HUES64 (cell line): Measurements from ENCODE around the gene PTPRB.

Experiments
- H3K27ac ChIP-seq: 2 replicates; pipeline ENCODE4 v1.7.0; 2013; ENCODE audit warnings: low read depth, low read length, inconsistent platforms
- H3K27me3 ChIP-seq: 2 replicates; pipeline ENCODE4 v1.6.1; 2013; ENCODE audit warnings: mild to moderate bottlenecking, low read length; ENCODE audit not compliant: insufficient read depth
- H3K36me3 ChIP-seq: 2 replicates; pipeline ENCODE4 v1.6.1; 2013; ENCODE audit warnings: mild to moderate bottlenecking, low read length; ENCODE audit not compliant: insufficient read depth
- H3K4me1 ChIP-seq: 2 replicates; pipeline ENCODE4 v1.6.1; 2013; ENCODE audit warnings: mild to moderate bottlenecking, low read length, moderate library complexity; ENCODE audit not compliant: insufficient read depth
- H3K4me3 ChIP-seq: 2 replicates; pipeline ENCODE4 v1.5.1; 2013; ENCODE audit warnings: mild to moderate bottlenecking, low read length, moderate library complexity
- H3K9ac ChIP-seq: 2 replicates; pipeline ENCODE4 v1.6.1; 2013; ENCODE audit warnings: mild to moderate bottlenecking, low read depth, low read length
- H3K9me3 ChIP-seq: 2 replicates; pipeline ENCODE4 v1.6.1; 2013; ENCODE audit warnings: low read depth, low read length; ENCODE audit not compliant: insufficient read depth
- WGBS: fragments of 150-250, 120-280 bp; methylation state at CpG from one replicate; pipeline ENCODE4 v1.1.7; 2013; ENCODE audit warnings: missing lambda C conversion rate; 5-methylcytosine and 5-hydroxymethylcytosine counted together

PTPRB gene

DNA sequence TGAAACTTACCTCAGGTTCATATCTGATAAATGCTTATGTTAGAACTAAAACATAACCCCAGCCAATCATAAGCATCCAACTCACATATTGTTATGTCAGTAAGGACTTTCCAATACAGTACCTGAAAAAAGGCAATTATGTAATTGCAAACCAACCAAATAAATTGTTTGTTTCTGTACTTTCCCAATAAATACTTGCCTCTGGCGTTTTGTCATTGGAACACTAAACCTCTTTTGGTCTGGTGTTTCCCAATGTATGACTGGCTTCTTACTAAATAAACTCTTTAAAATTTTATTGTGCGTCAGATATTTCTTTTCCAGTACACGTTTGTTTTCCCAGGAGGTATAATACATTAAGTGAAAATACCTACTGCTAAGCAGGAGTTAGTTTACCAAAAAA is 6.7 kb upstream of the PTPRB start:
- H3K27me3 ChIP-seq, result no peaks in the 10 kb centered on the region
- H3K27ac ChIP-seq, result no peak overlapping the region
- no peak overlapping the region for H3K9ac ChIP-seq
- no peak overlapping the region for H3K4me3 ChIP-seq
- H3K4me1 ChIP-seq, result peaks cover 26% of the 10 kb centered on the region
- H3K36me3 ChIP-seq, result no peaks in the 10 kb centered on the region
- 86% methylated on average over 1 of the region's 3 CpGs for WGBS
- no peaks in the 10 kb centered on the region for H3K9me3 ChIP-seq

DNA sequence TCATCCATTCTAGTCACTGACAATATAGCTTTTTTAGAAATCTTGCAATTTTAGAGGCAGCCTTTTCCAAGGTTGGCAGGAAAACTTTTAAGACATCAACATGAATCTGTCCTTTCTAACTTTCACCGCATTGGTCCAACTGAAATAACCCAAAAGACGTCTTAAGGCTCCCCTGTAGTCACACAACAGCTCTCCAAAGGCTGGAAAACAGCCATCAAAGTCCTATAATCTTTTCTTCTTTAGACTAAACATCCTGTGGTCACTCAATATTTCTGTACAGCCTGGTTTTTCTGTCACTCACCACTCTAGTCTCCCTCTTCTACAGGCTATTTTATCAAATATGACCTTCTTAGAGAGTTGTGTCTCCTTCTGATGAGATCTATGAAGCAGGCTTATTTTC is 4.5 kb upstream of the PTPRB start:
- Histone ChIP-seq H3K9me3 (no peaks in the 10 kb centered on the region), H3K36me3 (no peaks in the 10 kb centered on the region), H3K27me3 (no peaks in the 10 kb centered on the region), H3K4me3 (no peak overlapping the region), H3K27ac (no peak overlapping the region), H3K9ac (no peak overlapping the region), H3K4me1 (peaks cover 21% of the 10 kb centered on the region)
- WGBS, result 91% methylated on average over 2 of the region's 2 CpGs

DNA sequence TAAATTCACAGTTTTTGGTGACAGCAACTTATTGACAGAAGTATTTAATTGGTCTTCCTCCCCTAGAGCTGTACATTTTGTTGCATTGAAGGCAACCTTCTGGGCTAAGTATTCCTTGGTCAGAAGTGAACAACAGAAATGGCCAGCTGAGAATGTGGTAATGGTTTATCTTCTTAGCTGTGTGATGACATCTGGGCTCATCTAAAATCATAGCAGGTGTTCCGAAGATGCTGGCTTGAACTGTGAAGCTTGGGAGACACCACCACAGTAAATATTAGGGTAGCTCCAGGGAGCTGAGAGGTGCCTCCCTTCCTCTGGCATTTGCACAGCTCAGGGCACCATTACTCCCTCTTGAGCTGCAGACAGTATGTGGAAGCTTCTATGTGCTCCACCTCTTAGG is 3.7 kb upstream of the PTPRB start:
- no peaks in the 10 kb centered on the region for H3K9me3 ChIP-seq
- no peaks in the 10 kb centered on the region for H3K36me3 ChIP-seq
- H3K9ac ChIP-seq, result no peak overlapping the region
- WGBS, result 89% methylated on average over 1 of the region's 1 CpG
- H3K4me3 ChIP-seq, result no peak overlapping the region
- H3K27me3 ChIP-seq, result no peaks in the 10 kb centered on the region
- H3K27ac ChIP-seq, result no peak overlapping the region
- H3K4me1 ChIP-seq, result peaks cover 14% of the 10 kb centered on the region

DNA sequence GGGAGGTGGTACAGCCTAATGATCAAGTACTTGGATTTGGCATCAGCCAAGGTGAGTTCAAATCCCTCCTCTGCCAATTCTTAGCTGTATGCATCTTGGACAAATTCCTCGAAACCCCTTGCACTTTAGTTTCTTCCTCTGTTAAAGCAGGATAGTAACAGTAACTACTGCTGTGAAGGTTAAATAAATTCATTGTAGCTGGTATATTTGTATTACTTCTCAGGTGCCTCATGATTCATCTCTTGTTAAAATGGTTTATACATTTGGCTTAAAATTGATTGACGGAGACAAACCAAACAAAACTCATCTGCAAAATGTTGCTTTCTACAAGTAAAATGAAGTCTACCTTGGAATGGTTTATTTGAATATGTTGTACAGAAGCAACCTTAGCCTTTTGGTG is 2.3 kb upstream of the PTPRB start:
- Histone ChIP-seq H3K9ac (no peak overlapping the region), H3K36me3 (no peaks in the 10 kb centered on the region), H3K4me3 (no peak overlapping the region), H3K9me3 (no peaks in the 10 kb centered on the region), H3K27ac (no peak overlapping the region), H3K27me3 (no peaks in the 10 kb centered on the region), H3K4me1 (0 out of 2 replicates have a peak, but pooled peaks cover under 1% of the 10 kb centered on the region)
- WGBS, result 94% methylated on average over 2 of the region's 2 CpGs

DNA sequence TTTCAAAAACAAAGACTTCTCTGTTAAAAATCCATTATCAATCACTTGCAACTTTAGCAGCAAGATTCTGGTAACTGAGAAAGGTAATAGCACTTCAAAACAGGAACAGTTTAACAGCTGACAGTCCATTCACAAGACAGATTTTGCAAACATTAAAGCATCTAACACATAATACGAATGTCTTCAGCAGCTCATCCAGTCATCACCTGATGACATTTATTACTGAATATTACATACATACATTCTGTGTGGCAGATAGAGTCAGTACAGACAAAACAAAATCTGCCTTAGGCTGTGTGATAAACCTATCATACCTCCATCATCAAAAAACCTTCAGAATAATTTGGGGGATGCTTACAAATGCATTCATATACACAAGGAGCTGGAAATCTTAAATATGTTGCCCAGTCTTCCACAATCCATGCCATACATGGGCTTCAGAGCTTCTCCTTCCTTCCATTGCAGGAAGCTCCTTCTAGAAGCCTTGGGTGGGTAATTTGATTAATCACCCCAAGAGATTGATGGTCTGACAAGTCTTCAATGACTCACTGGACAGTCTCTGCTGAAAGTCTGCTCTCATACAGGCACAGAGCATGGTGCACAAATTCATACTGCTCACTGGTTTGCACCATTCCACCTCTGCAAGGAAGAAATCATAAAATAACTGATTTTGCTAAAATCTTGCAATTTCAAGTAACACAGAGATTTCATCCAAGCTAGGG is 1.6 kb upstream of the PTPRB start:
- 100% methylated on average over 1 of the region's 1 CpG for WGBS
- Histone ChIP-seq H3K27me3 (no peaks in the 10 kb centered on the region), H3K27ac (no peak overlapping the region), H3K36me3 (no peaks in the 10 kb centered on the region), H3K4me3 (no peak overlapping the region), H3K9me3 (no peaks in the 10 kb centered on the region), H3K4me1 (no peaks in the 10 kb centered on the region), H3K9ac (no peak overlapping the region)

DNA sequence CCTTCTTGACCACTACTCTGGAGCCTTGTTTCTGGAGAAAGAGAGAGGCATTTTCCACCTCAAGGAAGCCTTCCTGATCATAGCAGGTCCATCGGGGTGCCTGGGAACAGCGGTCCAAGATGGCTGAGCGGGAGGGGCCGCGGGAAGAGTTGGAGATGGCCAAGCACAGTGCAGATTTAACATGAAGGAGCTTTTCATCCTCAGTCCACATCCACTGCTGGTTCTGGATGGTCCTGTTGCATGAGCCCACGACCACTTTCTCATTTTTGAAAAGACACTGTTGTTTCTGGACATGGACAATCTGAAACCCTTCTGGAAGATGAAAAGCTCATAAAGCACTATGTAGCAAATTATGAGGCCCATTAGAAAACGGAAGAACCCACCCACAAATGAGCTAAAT is 1.5 kb downstream of the PTPRB start:
- 95% methylated on average over 6 of the region's 7 CpGs for WGBS
- Histone ChIP-seq H3K27ac (no peak overlapping the region), H3K27me3 (no peaks in the 10 kb centered on the region), H3K4me3 (no peak overlapping the region), H3K36me3 (no peaks in the 10 kb centered on the region), H3K4me1 (no peaks in the 10 kb centered on the region), H3K9ac (no peak overlapping the region), H3K9me3 (no peaks in the 10 kb centered on the region)

DNA sequence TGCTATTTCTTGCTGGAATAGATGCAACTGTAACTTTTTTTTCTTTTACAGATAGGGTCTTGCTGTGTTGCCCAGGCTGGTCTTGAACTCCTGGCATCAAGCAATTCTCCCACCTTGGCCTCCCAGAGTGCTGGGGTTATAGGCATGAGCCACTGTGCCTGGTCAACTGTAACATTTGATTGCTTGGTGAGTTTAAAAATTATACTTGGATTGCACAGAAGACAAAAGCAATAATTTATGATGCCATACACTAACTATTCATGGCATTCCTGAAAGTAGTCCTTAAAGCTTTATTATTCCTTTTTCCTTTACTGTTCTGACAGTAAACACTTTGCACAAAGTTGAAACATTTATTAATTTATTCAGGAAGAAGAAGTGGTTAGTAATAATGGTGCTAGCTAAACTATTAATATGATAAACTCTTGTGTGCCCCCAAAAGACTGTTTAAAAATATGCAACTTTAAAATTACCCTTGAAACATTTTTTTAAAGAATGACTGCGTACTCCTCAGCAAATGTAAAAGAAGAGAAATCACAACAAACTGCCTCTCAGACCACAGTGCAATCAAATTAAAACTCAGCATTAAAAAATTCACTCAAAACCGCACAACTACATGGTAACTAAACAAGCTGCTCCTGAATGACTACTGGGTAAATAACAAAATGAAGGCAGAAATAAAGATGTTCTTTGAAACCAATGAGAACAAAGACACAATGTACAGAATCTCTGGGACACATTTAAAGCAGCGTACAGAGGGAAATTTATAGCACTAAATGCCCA is 8.3 kb downstream of the PTPRB start:
- no peak overlapping the region for H3K4me3 ChIP-seq
- no peaks in the 10 kb centered on the region for H3K4me1 ChIP-seq
- H3K27me3 ChIP-seq, result no peaks in the 10 kb centered on the region
- no peak overlapping the region for H3K9ac ChIP-seq
- no peak overlapping the region for H3K27ac ChIP-seq
- H3K9me3 ChIP-seq, result no peaks in the 10 kb centered on the region
- H3K36me3 ChIP-seq, result no peaks in the 10 kb centered on the region
- 100% methylated on average over 3 of the region's 3 CpGs for WGBS

DNA sequence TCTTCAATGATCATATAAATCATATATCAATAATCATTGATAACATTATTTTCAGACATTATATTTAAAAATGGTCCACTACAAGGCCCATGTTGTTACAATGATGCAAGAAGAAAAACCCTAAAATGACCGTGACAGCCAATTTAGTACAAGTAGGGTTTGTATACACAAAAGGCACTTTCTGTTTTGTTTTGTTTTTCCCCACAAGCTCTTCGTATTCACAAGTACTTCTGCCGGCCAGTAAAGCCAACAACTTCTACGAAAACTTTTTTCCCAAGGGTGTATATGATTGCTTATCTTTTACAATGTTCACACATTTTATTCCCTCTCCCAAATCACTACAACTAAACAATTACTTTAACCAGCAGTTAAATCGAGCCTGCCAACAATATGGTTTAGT is 9.6 kb downstream of the PTPRB start:
- Histone ChIP-seq H3K36me3 (no peaks in the 10 kb centered on the region), H3K27me3 (no peaks in the 10 kb centered on the region), H3K4me1 (no peaks in the 10 kb centered on the region), H3K4me3 (no peak overlapping the region), H3K27ac (no peak overlapping the region), H3K9ac (no peak overlapping the region), H3K9me3 (no peaks in the 10 kb centered on the region)
- WGBS, result 92% methylated on average over 5 of the region's 5 CpGs

DNA sequence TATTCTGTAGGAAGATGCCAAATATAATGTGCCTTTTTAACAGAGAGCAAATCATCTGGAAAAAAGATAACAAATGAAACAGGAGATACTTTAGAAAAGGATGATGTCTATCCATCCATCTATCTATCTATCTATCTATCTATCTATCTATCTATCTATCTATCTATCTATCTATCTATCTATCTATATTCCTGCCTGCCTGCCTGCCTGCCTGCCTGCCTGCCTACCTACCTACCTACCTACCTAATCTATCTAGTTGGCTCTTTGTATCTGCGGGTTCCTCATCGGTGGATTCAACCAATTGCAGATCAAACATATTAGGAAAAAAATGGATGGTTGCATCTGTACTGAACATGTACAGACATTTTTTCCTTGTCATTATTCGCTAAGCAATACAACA is 11.0 kb downstream of the PTPRB start:
- H3K4me1 ChIP-seq, result no peaks in the 10 kb centered on the region; the same call in 1 of the 2 replicates

DNA sequence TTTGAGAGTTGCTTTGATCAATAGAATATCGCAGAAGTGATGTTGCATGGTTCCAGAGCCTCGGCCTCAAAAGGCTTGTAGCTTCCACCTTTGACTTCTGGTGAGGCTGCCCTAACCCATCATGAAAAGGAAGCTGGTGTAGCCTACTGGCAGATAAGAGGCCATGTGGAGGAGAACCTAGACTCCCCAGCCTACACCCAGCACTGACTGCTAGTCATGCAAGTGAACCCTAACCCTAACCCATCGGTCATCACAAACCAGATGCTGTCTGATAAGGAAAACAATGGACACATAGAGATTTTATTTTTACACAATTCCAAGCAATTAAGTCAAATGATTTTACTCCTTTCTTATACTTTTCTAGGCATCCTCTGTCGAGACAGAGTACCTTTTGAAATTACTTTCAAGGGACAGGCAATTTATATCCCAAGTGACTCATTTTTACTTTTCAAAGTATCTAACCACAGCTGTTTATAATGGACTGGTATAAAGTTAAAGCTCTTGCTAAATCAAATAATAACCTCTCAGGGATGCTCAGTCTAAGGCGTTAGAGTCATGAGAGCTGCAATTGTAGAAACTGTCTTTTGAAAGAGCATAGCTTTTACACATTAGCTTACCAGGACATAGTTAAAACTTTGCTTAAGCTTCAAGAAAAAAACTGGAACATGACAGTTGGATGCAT is 17.6 kb downstream of the PTPRB start:
- WGBS, result 96% methylated on average over 5 of the region's 5 CpGs
- Histone ChIP-seq H3K9ac (no peak overlapping the region), H3K4me1 (peaks cover 13% of the 10 kb centered on the region), H3K9me3 (no peaks in the 10 kb centered on the region), H3K36me3 (no peaks in the 10 kb centered on the region), H3K27ac (no peak overlapping the region), H3K4me3 (no peak overlapping the region), H3K27me3 (no peaks in the 10 kb centered on the region)

More for the DNA sequence above, 11.0 kb downstream of the PTPRB start:
- 100% methylated on average over 2 of the region's 3 CpGs for WGBS
- Histone ChIP-seq H3K27me3 (no peaks in the 10 kb centered on the region), H3K9ac (no peak overlapping the region), H3K27ac (no peak overlapping the region), H3K4me3 (no peak overlapping the region), H3K9me3 (no peaks in the 10 kb centered on the region), H3K36me3 (no peaks in the 10 kb centered on the region)

DNA sequence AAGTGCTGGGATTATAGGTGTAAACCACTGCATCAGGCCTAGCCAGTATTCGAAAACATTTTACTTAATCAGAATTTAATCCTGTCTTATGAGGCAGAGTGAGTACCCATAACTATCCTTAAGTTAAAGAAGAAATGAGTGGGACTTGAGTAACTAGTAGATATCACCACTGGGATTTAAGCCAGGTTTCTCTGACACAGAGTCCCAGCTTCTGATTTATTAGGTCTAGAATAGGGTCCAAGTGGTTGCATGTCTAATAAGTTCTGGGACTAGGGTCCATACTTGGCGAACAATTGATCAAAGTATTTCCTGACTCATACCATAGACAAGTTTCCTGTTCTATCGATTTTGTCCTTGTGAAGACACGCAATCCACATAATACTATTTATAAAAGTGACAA is 18.9 kb downstream of the PTPRB start:
- no peaks in the 10 kb centered on the region for H3K27me3 ChIP-seq
- 98% methylated on average over 3 of the region's 4 CpGs for WGBS

More for the DNA sequence above, 18.9 kb downstream of the PTPRB start:
- no peaks in the 10 kb centered on the region for H3K9me3 ChIP-seq
- H3K27ac ChIP-seq, result no peak overlapping the region
- H3K9ac ChIP-seq, result no peak overlapping the region
- no peak overlapping the region for H3K4me3 ChIP-seq
- no peaks in the 10 kb centered on the region for H3K36me3 ChIP-seq
- peaks cover 24% of the 10 kb centered on the region for H3K4me1 ChIP-seq
